Tibial nerve (tissue), 4 donors: ENCODE measurements around the gene PGBD5.

ENCODE experiments used
- CTCF ChIP-seq, 5 experiments: fragments of 200-600 bp in 3 of 5; fragments of 450-650 bp in 2 of 5; sonication (generic) in 3 of 5; IDR thresholded peaks; one replicate each; pipeline ENCODE4 v1.5.1; 2016 to 2019; ENCODE audit warnings: antibody characterized with exemption in 5 of 5, mild to moderate bottlenecking in 3 of 5, moderate library complexity in 2 of 5
- EP300 ChIP-seq, 2 donors: sonication (generic); formaldehyde crosslinking; IDR thresholded peaks; one replicate each; pipeline ENCODE4 v1.6.1; 2017; ENCODE audit warnings: antibody characterized with exemption in 2 of 2, mild to moderate bottlenecking in 1 of 2

GRCh38 chr1:230340526-230341161 lies 85.5 kb downstream of the PGBD5 start:
- TF ChIP-seq CTCF (IDR thresholded peaks at IDR 0.05) (no peak), EP300 (IDR thresholded peaks at IDR 0.05) (no peak)
